GM10248 (cell line): Measurements from ENCODE around the gene KIF3A.

Experiments
- CTCF ChIA-PET: fragments of 300-600 bp; sonication (Branson Sonifier 250); formaldehyde crosslinking; extraction: SDS; loops from one replicate; lab custom pipeline; 2021; ENCODE audit warnings: antibody characterized with exemption; lab: Yijun Ruan, JAX
- POLR2A ChIA-PET: fragments of 350-650 bp; sonication (Branson Sonifier 250); formaldehyde crosslinking; extraction: SDS; loops from one replicate; lab custom pipeline; 2020; ENCODE audit warnings: antibody characterized with exemption; lab: Yijun Ruan, JAX
- DNase-seq: peaks from one replicate; pipeline ENCODE4 v3.0.0; 2012; ENCODE audit errors: extremely low spot score
- CTCF ChIP-seq: IDR thresholded peaks from 2 replicates; pipeline ENCODE4 v1.5.1; 2012; ENCODE audit warnings: mild to moderate bottlenecking, low read depth; ENCODE audit errors: extremely low read depth, missing control alignments, control extremely low read depth

The KIF3A gene

GRCh38 chr5:132658381-132659302 lies 78.7 kb downstream of the KIF3A start:
- DNase-seq = no peak
- ChIA-PET POLR2A (interaction anchor here (0.5 to 1.4 kb wide), 2 partner anchors 29 to 168 kb away, joined by 3 read pairs; partner anchors contain the start of gene IRF1), CTCF (interaction anchor here (0.8 to 10.7 kb wide), 11 partner anchors 11 to 162 kb away, joined by 3 to 78 read pairs (median 4); partner anchors contain the start of genes IL4 and KIF3A)
- no peak for TF ChIP-seq CTCF

GRCh38 chr5:132657676-132658380 lies 79.5 kb downstream of the KIF3A start, which contains the start of gene IL13:
Gene IL13 (plus strand): TSS chr5:132658173. CDS start chr5:132658187, 14 bp downstream.
- CTCF ChIA-PET = interaction anchor here (0.8 to 10.7 kb wide), 9 partner anchors 12 to 131 kb away, joined by 3 to 78 read pairs (median 4); partner anchors contain the start of genes IL4 and KIF3A
- POLR2A ChIA-PET = interaction anchor here (0.5 to 1.4 kb wide), 2 partner anchors 30 to 168 kb away, joined by 3 read pairs; partner anchors contain the start of gene IRF1
- no peak for DNase-seq
- no peak for TF ChIP-seq CTCF

- ChIA-PET POLR2A (interaction anchor here (1.4 kb wide), 1 partner anchor 167 kb away, joined by 3 read pairs; the partner anchor contains the start of gene IRF1), CTCF (interaction anchor here (2.1 to 10.7 kb wide), 2 partner anchors 16 to 19 kb away, joined by 7 to 78 read pairs; partner anchors contain the start of gene IL4)
- TF ChIP-seq CTCF = no peak
These were observed 80.5 kb downstream of the KIF3A start for GRCh38 chr5:132656774-132657355.

GRCh38 chr5:132655821-132656773 lies 81.2 kb downstream of the KIF3A start:
- DNase-seq = peak; percentile 54
- ChIA-PET CTCF (interaction anchor here (2.1 kb wide), 1 partner anchor 15 kb away, joined by 7 read pairs; no protein-coding TSS in a partner anchor), POLR2A (no interaction called here)
- TF ChIP-seq CTCF = peak; percentile 52

More at GRCh38 chr5:132656774-132657355, 80.5 kb downstream of the KIF3A start:
- DNase-seq = no peak

- ChIA-PET POLR2A (no interaction called here), CTCF (interaction anchor here (0.8 to 1.2 kb wide), 2 partner anchors 12 to 125 kb away, joined by 3 to 5 read pairs; no protein-coding TSS in a partner anchor)
- no peak for DNase-seq
- no peak for TF ChIP-seq CTCF
These were observed 83.6 kb downstream of the KIF3A start for GRCh38 chr5:132653716-132654115.
